GM18499 (cell line): ENCODE data around the gene DDO.
"Not testable (repeated sequence)": the region's sequence is repeated elsewhere in the genome, so short reads cannot be mapped to it uniquely, and the experiment has no call there.

Experiments used
- ATAC-seq: cut with Tn5 transposase; IDR thresholded peaks from one replicate; pipeline ENCODE4 v1.9.1; 2021; ENCODE audit warnings: moderate number of reproducible peaks; ENCODE audit not compliant: insufficient read depth, unreplicated experiment

DDO gene

GRCh38 chr6:110351546-110351945 is 63.8 kb downstream of the DDO start:
- ATAC-seq: no peak

- ATAC-seq: not testable (repeated sequence)
Measured at GRCh38 chr6:110350593-110350992, 64.8 kb downstream of the DDO start.

GRCh38 chr6:110348961-110349690 is 66.2 kb downstream of the DDO start:
- ATAC-seq: no peak

GRCh38 chr6:110345025-110345424 is 70.3 kb downstream of the DDO start:
- ATAC-seq: no peak

- ATAC-seq: no peak
Measured at GRCh38 chr6:110342759-110343158, 72.6 kb downstream of the DDO start.
